ENCODE data around the gene DNM1.

- TF ChIP-seq EZH2 (IDR thresholded peaks at IDR 0.05) (no peak), EZH2phosphoT487 (IDR thresholded peaks at IDR 0.05) (no peak)
Measured at GRCh38 chr9:128211981-128212281, 8.8 kb downstream of the DNM1 start.

Measured in neural progenitor cell (in vitro differentiated cells).